SK-N-MC (cell line): ENCODE data around the gene ANP32B.
A peak's percentile ranks its signal among the peaks of the same experiment; 100 is the strongest.

Experiments used
- DNase-seq: peaks from one replicate; pipeline ENCODE4 v3.0.0-alpha.2; 2011; ENCODE audit warnings: low read depth, low spot score
- H3K27ac ChIP-seq: fragments of 200-600 bp; sonication (generic); 2 replicates; pipeline ENCODE4 v1.5.1; 2016; ENCODE audit warnings: mixed run types
- H3K36me3 ChIP-seq: fragments of 200-600 bp; sonication (generic); 2 replicates; pipeline ENCODE4 v1.6.1; 2017; ENCODE audit warnings: antibody characterized with exemption, low read length, mixed read lengths; ENCODE audit not compliant: insufficient read depth
- H3K4me3 ChIP-seq: fragments of 200-600 bp; sonication (generic); 2 replicates; pipeline ENCODE4 v1.5.1; 2016
- H3K9ac ChIP-seq: fragments of 200-600 bp; sonication (generic); 2 replicates; pipeline ENCODE4 v1.8.0; 2017; ENCODE audit warnings: mixed run types, mixed read lengths; ENCODE audit not compliant: insufficient read length
- H3K9me3 ChIP-seq: fragments of 200-600 bp; sonication (generic); 2 replicates; pipeline ENCODE4 v1.6.1; 2017; ENCODE audit warnings: low read depth, mild to moderate bottlenecking, antibody characterized with exemption, low read length, moderate library complexity, mixed read lengths
- EZH2 ChIP-seq: fragments of 200-600 bp; sonication (generic); IDR thresholded peaks from one replicate; pipeline ENCODE4 v1.6.1; 2017; ENCODE audit warnings: antibody characterized with exemption
- FOXP2 ChIP-seq: optimal IDR thresholded peaks from 2 replicates; pipeline ENCODE3; 2011; ENCODE audit warnings: mild to moderate bottlenecking, moderate library complexity; ENCODE audit not compliant: insufficient read depth; ENCODE audit errors: extremely low read length, control extremely low read depth
- POLR2AphosphoS5 ChIP-seq: IDR thresholded peaks from 2 replicates; pipeline ENCODE4 v1.6.1; 2012; ENCODE audit warnings: mild to moderate bottlenecking, low read depth, low read length, borderline replicate concordance

The ANP32B gene

DNA sequence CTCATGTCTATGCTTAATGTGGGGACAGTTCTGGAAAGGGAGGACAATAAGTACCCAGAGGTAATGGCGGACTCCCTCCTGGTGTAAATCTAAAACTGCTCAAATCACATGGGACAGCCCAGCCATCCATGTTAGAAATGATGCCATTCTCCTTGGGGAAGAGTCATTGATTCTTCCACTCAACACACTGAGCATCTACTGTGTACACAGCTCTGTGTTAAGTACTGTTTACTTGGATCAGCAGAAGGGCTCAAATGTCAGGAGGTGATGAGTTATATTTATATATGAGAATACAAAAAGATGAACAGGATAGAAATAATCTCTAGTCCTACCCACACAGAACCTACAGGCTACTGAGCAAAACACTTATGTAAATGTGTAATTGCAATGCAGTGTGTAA lies 41.6 kb downstream of the ANP32B start:
- H3K27ac ChIP-seq: no peak overlapping the region
- TF ChIP-seq EZH2 (no peak), FOXP2 (no peak), POLR2AphosphoS5 (no peak; the same call in 1 of the 2 replicates)
- H3K9ac ChIP-seq: no peak overlapping the region
- peaks cover 17% of the 10 kb centered on the region for H3K36me3 ChIP-seq
- no peak for DNase-seq
- H3K9me3 ChIP-seq: no peaks in the 10 kb centered on the region
- H3K4me3 ChIP-seq: no peak overlapping the region

DNA sequence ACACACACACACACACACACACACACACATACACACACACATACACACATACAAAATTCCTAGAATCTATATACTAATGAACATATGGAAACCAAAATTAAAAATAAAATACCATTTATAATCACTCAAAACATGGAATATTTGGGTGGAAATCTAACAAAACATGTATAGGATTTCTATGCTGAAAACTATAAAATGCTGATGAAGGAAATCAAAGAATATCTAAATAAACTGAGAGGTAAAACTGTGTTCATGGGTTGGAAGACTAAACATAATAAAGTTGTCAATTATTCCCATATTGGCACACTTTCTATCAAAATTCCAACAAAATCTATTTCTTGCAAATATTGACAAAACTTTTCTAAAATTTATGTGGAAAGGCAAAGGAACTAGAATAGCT lies 48.0 kb downstream of the ANP32B start:
- H3K36me3 ChIP-seq: no peaks in the 10 kb centered on the region; the same call in 1 of the 2 replicates
- H3K4me3 ChIP-seq: no peak overlapping the region
- H3K9me3 ChIP-seq: no peaks in the 10 kb centered on the region
- TF ChIP-seq EZH2: no peak
- TF ChIP-seq FOXP2: no peak
- no peak for TF ChIP-seq POLR2AphosphoS5
- no peak overlapping the region for H3K27ac ChIP-seq
- no peak overlapping the region for H3K9ac ChIP-seq
- DNase-seq: no peak

DNA sequence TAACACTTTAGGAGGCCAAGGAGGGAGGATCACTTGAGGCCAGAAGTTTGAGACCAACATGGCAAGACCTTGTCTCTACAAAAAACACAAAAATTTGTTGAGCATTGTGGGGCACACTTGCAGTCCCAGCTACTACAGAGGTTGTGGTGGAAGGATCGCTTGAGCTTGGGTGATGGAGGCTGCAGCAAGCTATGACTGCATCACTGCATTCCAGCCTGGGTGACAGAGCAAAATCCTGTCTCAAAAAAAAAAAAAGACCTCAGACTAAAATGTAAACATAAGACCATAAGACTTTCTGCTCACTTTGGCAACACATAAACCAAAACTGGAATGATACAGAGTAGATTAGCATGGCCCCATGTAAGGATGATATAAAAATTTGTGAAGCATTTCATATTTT lies 48.8 kb downstream of the ANP32B start:
- Histone ChIP-seq H3K4me3 (no peak overlapping the region), H3K9ac (no peak overlapping the region), H3K9me3 (no peaks in the 10 kb centered on the region), H3K36me3 (no peaks in the 10 kb centered on the region), H3K27ac (no peak overlapping the region)
- no peak for TF ChIP-seq FOXP2
- TF ChIP-seq EZH2: no peak
- TF ChIP-seq POLR2AphosphoS5: no peak
- no peak for DNase-seq

DNA sequence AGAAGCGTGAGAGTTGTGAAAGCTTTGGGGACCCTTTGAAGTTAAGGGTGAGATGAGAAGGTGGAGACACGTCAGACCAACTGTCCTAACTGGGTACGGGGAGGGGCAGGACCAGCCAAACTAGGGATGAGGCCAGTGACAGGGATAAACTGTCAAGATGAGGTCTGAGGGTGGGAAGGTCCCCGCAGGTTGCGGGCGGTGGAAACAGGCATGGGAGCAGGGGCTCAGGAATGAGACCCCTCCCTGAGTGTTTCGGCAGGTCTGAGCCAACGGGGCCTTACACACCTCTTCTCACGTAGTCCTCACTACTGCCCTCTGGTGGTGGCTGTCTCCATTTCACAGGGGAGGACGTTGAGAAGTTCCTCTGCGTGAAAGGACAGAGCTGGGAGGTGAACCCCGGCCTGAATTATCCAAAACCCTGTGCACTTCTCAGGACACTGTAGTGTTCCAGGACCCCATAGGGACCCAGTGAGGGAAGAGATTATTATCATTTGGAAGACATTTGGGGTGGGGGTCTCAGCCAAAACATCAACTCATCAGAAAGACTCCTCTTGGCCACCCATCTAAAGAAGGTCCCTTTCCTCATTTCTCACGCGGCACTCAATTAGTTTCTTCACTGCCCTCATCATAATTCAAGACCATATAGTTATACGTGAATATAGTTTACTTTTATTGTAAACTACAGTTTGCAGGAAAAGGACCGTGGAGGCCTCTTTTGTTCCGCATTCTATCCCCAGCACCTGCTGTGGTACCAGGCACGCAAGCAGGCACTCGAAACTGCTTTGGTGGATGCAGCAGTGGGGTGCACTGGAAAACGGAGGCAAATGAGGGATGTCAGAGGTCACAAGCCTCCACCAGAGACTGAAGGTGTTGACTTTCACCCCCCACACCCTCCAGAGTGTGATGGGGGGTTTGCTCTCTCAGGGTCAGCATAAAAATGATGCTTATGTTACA lies 51.7 kb downstream of the ANP32B start:
- Histone ChIP-seq H3K9ac (no peak overlapping the region), H3K4me3 (no peak overlapping the region), H3K9me3 (no peaks in the 10 kb centered on the region), H3K36me3 (no peaks in the 10 kb centered on the region), H3K27ac (no peak overlapping the region)
- TF ChIP-seq EZH2 (no peak), FOXP2 (no peak), POLR2AphosphoS5 (no peak)
- peak; percentile 45 for DNase-seq

DNA sequence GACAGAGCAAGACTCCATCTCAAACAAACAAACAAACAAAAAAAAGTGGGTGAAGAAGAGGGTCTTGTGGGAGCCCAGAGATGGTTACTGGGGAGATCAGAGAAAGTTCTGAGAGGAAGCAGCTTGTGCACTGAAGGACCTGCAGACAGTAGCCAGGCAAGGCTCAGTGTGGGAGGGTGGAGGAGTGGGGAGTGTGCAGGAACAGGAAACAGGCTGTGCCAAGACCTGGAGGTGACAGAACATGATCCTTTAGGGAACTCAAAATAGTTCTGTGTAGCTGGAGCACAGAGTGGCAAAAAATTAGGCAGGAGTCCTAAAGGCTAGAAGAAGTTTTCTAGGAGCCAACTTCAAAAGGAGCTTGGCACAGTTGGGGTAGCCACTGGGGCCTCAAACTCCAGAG lies 54.2 kb downstream of the ANP32B start:
- Histone ChIP-seq H3K9ac (no peak overlapping the region), H3K4me3 (no peak overlapping the region), H3K27ac (no peak overlapping the region), H3K36me3 (no peaks in the 10 kb centered on the region), H3K9me3 (no peaks in the 10 kb centered on the region)
- no peak for TF ChIP-seq FOXP2
- TF ChIP-seq EZH2: no peak
- no peak for TF ChIP-seq POLR2AphosphoS5
- DNase-seq: no peak

DNA sequence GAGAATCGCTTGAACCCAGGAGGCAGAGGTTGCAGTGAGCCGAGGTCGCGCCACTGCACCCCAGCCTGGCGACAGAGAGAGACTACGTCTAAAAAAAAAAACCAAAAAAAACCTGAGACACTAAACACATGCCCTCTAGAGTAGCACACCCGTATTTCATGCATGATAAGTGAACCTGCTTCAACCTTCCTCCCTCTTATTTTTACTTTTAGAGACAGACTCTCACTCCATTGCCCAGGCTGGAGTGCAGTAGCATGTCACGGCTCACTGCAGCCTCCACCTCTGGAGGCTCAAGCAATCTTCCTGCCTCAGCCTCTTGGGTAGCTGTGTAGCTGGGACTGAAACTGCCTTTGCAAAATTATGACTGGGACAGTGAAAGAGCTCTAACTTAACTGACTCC lies 55.8 kb downstream of the ANP32B start:
- no peak for TF ChIP-seq POLR2AphosphoS5
- no peak for TF ChIP-seq EZH2
- TF ChIP-seq FOXP2: no peak
- Histone ChIP-seq H3K9me3 (no peaks in the 10 kb centered on the region), H3K36me3 (no peaks in the 10 kb centered on the region), H3K4me3 (no peak overlapping the region), H3K9ac (no peak overlapping the region), H3K27ac (no peak overlapping the region)
- no peak for DNase-seq

DNA sequence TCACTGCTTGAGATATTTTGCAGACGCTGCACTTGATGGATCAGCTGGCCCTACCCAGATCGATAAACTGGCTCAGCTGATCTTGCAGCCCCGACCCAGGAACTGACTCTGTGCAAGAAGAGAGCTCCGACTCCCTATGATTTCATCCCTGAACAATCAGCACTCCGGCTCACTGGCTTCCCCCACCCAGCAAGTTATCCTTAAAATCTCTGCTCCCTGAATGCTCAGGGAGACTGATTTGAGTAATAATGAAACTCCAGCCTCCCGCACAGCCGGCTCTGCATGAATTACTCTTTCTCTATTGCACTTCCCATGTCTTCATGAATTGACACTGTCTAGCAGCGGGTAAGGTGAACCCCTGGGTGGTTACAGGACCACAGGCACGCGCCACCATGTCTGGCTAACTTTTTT lies 56.5 kb downstream of the ANP32B start:
- no peak for DNase-seq
- no peak overlapping the region for H3K4me3 ChIP-seq
- no peaks in the 10 kb centered on the region for H3K36me3 ChIP-seq
- H3K9ac ChIP-seq: no peak overlapping the region
- H3K9me3 ChIP-seq: no peaks in the 10 kb centered on the region
- no peak overlapping the region for H3K27ac ChIP-seq
- TF ChIP-seq EZH2 (no peak), POLR2AphosphoS5 (no peak), FOXP2 (no peak)

DNA sequence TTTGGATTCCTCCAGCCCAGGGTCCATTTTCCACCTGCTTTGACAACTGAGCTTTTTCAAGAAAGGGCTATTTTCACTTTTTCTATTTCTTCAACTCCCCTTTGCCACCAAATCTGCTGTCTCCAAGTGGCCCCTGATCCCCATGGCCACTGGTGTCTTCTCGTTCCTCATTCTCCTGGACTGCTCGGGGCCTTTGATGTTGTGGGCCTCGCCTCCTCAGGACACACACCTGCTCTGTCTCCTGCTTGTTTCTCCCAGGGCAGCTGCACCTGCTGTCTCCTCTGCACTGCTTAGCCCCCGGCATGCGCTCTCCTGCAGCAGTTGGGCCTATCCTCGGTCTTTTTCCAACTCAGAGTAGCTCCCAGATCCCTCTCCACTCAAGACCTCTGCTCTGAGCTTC lies 57.1 kb downstream of the ANP32B start:
- no peak overlapping the region for H3K4me3 ChIP-seq
- DNase-seq: no peak
- TF ChIP-seq FOXP2 (no peak), POLR2AphosphoS5 (no peak), EZH2 (no peak)
- H3K9ac ChIP-seq: no peak overlapping the region
- no peak overlapping the region for H3K27ac ChIP-seq
- no peaks in the 10 kb centered on the region for H3K9me3 ChIP-seq
- H3K36me3 ChIP-seq: no peaks in the 10 kb centered on the region

DNA sequence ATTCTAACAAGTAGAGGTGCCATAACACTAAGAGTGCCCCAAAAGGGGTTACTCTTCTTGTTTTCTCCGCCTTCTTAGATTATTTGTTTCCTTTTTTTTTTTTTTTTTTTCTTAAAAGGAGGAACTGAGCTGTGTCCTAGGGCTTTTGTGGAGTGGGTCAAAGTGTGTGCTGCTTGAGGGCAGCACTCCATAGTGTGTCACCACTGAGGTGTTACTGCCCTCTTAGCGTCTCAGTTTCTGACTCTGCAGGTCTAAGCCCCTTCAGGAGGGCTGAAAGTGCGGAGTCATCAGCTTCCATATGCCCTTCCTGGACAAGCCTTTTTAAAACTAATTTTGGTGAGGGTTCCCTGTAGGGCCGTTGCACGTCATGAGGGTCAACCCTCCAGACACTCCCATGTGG lies 60.8 kb downstream of the ANP32B start:
- no peak overlapping the region for H3K9ac ChIP-seq
- no peaks in the 10 kb centered on the region for H3K36me3 ChIP-seq
- no peak overlapping the region for H3K4me3 ChIP-seq
- no peaks in the 10 kb centered on the region for H3K9me3 ChIP-seq
- no peak overlapping the region for H3K27ac ChIP-seq
- no peak for TF ChIP-seq EZH2
- no peak for TF ChIP-seq FOXP2
- TF ChIP-seq POLR2AphosphoS5: no peak
- DNase-seq: no peak
